Tibial artery (tissue), 4 donors: ENCODE results near the gene NF1.
A peak's percentile ranks its signal among the peaks of the same experiment; 100 is the strongest.

Source experiments
- DNase-seq, 2 donors: peaks; one replicate each; pipeline ENCODE4 v3.0.0-alpha.2; 2019
- H3K27ac ChIP-seq, 2 donors: fragments of 200-600 bp; sonication (generic) in 1 of 2; 1 replicate in 1 of 2; 2 replicates in 1 of 2; pipeline ENCODE4 v1.5.1; 2018 to 2019; ENCODE audit warnings: mild to moderate bottlenecking in 1 of 2
- H3K27me3 ChIP-seq, 2 donors: fragments of 200-600 bp; sonication (generic) in 1 of 2; one replicate each; pipeline versions ENCODE4 v1.5.1 to v1.6.0; 2016 to 2019
- H3K36me3 ChIP-seq, 3 donors: fragments of 200-600 bp; sonication (generic) in 2 of 3; one replicate each; pipeline ENCODE4 v1.5.1; 2016 to 2019; ENCODE audit warnings: mild to moderate bottlenecking in 2 of 3
- H3K4me1 ChIP-seq, 4 donors: fragments of 200-600 bp; sonication (generic) in 2 of 4; 1 replicate in 3 of 4; 2 replicates in 1 of 4; pipeline ENCODE4 v1.5.1; 2016 to 2019
- H3K4me3 ChIP-seq, 2 donors: fragments of 200-600 bp; sonication (generic) in 1 of 2; 1 replicate in 1 of 2; 2 replicates in 1 of 2; pipeline ENCODE4 v1.5.1; 2018 to 2019; ENCODE audit warnings: mild to moderate bottlenecking in 2 of 2
- H3K9me3 ChIP-seq, 3 donors: fragments of 200-600 bp; sonication (generic) in 1 of 3; one replicate each; pipeline ENCODE4 v1.5.1; 2016 to 2019
- intact Hi-C: fragments of 100-400 bp; cut with DNase I; formaldehyde crosslinking; loops from one replicate; pipeline ENCODE4 v1.15.0; 2023; ENCODE audit warnings: low total_unique reads
- TF ChIP-seq, protein P1 (sequence below), 2 experiments: fragments of 200-600 bp in 1 of 2; fragments of 450-650 bp in 1 of 2; IDR thresholded peaks; one replicate each; pipeline ENCODE4 v1.5.1; 2017 to 2019; ENCODE audit warnings: antibody characterized with exemption in 2 of 2, mild to moderate bottlenecking in 1 of 2, moderate library complexity in 1 of 2

NF1 gene

GRCh38 chr17:31095236-31096105 is 694 bp downstream of the NF1 start:
- intact Hi-C loops = no loop called here

DNA sequence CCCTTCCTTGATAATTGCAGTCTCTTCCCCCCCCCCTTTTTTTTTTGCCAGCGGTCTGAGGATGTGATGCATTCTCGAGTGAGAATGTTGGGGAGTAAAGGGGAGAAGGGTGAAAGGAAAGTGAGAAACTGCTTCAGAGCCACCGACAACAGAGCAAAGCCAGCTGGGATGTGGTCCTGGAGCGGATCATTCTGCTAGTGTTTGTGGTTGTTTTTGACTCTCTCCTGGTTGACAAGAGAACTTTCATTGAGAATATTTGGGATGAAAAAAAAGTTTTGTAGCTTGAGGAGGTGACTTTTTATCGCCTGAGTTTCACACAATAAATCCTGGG is 1.3 kb downstream of the NF1 start:
- Histone ChIP-seq H3K4me3 (peak overlapping the region; percentile 66 to 99), H3K4me1 (peaks cover 0 to 14% (median 4%) of the 10 kb centered on the region in 4 donors), H3K27me3 (no peaks in the 10 kb centered on the region), H3K27ac (peak overlapping the region; percentile 93 to 99), H3K9me3 (no peaks in the 10 kb centered on the region), H3K36me3 (no peaks in the 10 kb centered on the region)
- intact Hi-C loops = no loop called here
- DNase-seq = no peak
- TF ChIP-seq, protein P1, sequence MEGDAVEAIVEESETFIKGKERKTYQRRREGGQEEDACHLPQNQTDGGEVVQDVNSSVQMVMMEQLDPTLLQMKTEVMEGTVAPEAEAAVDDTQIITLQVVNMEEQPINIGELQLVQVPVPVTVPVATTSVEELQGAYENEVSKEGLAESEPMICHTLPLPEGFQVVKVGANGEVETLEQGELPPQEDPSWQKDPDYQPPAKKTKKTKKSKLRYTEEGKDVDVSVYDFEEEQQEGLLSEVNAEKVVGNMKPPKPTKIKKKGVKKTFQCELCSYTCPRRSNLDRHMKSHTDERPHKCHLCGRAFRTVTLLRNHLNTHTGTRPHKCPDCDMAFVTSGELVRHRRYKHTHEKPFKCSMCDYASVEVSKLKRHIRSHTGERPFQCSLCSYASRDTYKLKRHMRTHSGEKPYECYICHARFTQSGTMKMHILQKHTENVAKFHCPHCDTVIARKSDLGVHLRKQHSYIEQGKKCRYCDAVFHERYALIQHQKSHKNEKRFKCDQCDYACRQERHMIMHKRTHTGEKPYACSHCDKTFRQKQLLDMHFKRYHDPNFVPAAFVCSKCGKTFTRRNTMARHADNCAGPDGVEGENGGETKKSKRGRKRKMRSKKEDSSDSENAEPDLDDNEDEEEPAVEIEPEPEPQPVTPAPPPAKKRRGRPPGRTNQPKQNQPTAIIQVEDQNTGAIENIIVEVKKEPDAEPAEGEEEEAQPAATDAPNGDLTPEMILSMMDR (IDR thresholded peaks at IDR 0.05) = no peak

More at GRCh38 chr17:31095236-31096105, 694 bp downstream of the NF1 start:
- Histone ChIP-seq H3K36me3 (no peaks in the 10 kb centered on the region), H3K27ac (peak overlapping the region; percentile 93 to 99), H3K4me3 (peak overlapping the region; percentile 66 to 99), H3K4me1 (peaks cover 0 to 14% (median 4%) of the 10 kb centered on the region in 4 donors), H3K27me3 (no peaks in the 10 kb centered on the region), H3K9me3 (no peaks in the 10 kb centered on the region)
- TF ChIP-seq, protein P1 (IDR thresholded peaks at IDR 0.05) = no peak
- DNase-seq = peak; percentile 26 to 74

DNA sequence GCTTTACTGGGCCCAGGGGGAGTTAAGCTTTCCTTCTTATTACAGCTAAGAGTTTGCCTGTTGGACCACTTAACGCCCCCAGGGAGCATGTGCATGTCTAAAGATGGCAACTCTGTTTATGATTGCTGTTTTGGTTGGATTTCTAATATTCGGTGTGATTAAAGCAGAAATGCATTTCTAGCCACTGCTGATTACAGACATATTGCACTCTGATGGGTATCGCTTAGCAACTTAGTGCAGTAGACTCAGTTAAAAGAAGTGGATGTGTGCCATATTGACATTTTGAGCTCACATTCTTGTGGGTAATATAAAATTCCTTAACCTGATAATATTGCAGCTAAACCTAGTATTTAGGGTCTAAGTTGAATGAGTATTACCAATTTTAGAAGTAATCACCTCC is 4.2 kb downstream of the NF1 start:
- Histone ChIP-seq H3K36me3 (no peaks in the 10 kb centered on the region), H3K4me1 (peaks cover 0 to 17% (median 7%) of the 10 kb centered on the region in 4 donors), H3K4me3 (no peak overlapping the region), H3K9me3 (no peaks in the 10 kb centered on the region), H3K27me3 (no peaks in the 10 kb centered on the region), H3K27ac (no peak overlapping the region)
- TF ChIP-seq, protein P1 (IDR thresholded peaks at IDR 0.05) = no peak
- DNase-seq = no peak
- intact Hi-C loops = no loop called here

DNA sequence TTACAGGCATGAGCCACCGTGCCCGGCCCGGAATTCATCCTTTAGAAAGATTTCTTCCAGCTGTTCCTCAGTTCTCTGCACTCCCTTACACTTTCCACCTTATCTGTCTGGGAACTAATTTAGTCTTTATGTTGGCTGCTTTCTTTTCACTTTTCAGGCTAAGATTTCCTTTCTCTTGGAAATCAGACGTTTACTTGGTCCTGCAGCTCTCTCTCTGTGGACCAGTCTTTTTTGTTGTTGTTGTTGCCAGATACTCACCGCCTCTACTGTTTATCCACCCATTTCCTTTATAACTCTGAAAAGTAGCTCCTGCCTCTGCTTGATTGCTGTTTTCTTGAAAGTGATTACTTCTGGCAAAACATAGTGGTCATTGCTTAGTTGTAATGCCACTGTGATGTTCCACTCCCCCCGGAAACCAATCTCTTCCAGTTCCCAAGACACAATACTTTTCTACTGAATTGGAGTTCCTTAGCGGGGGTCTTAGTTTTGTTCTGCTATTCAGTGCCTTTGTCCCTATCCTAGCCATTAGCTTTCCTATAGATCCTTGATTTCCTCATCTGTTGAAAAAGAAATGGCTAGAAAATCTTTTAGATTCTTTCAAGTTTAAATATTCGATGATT is 6.2 kb downstream of the NF1 start:
- Histone ChIP-seq H3K36me3 (no peaks in the 10 kb centered on the region), H3K4me3 (no peak overlapping the region), H3K9me3 (no peaks in the 10 kb centered on the region), H3K27ac (no peak overlapping the region), H3K4me1 (peaks cover 0 to 17% (median 7%) of the 10 kb centered on the region in 4 donors), H3K27me3 (no peaks in the 10 kb centered on the region)
- TF ChIP-seq, protein P1 (IDR thresholded peaks at IDR 0.05) = no peak
- no peak for DNase-seq
- intact Hi-C loops = no loop called here

DNA sequence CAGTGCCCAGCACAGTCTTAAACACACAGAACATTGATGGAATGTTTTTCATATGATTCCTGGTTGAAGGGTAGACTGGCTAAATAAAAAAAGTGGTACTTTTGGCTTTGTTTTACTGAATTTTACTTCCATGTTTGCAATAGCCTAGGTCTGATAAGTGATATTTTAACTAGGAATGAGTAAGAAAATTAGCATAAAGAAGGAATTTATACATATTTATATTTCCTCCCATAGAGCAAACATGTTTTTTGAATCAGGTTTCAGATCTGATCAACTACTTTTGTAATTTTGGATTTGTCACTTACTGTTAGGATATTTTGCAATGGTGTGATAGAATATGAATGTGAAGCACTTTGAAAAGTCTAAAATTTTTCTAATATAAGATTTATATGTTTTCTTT is 7.2 kb downstream of the NF1 start:
- Histone ChIP-seq H3K9me3 (no peaks in the 10 kb centered on the region), H3K27me3 (no peaks in the 10 kb centered on the region), H3K36me3 (no peaks in the 10 kb centered on the region), H3K4me3 (no peak overlapping the region), H3K4me1 (peaks cover 0 to 11% (median 3%) of the 10 kb centered on the region in 4 donors), H3K27ac (no peak overlapping the region)
- intact Hi-C loops = no loop called here
- no peak for DNase-seq
- TF ChIP-seq, protein P1 (IDR thresholded peaks at IDR 0.05) = no peak
